ENCODE measurements around the gene GPR82. TPM values are rescaled to one million over a fixed set of nuclear protein-coding genes. Genes with fewer than 3 reads are reported as not detected.

GPR82 gene
- total RNA-seq, 1 experiment from 2014 or later: not detected

GRCh38 chrX:41688835-41689234, 35.1 kb upstream of the GPR82 start, which contains the start of gene GPR34 (continued):
- TF ChIP-seq CBX3 (IDR thresholded peaks at IDR 0.05; ENCODE audit: low read depth) (no peak), CEBPB (IDR thresholded peaks at IDR 0.05; ENCODE audit: low read depth) (no peak), EZH2phosphoT487 (IDR thresholded peaks at IDR 0.05; ENCODE audit: borderline replicate concordance) (no peak), EZH2 (IDR thresholded peaks at IDR 0.05) (no peak)

- no peaks in the 10 kb centered on the region for H4K20me1 ChIP-seq (ENCODE audit: insufficient read depth)
- intact Hi-C loops (cut with micrococcal nuclease): no loop called here
- no peaks in the 10 kb centered on the region for H3K79me2 ChIP-seq (ENCODE audit: insufficient read depth, low read length)
- DNase-seq (ENCODE audit: low read depth, low spot score) (no peak), ATAC-seq (no peak)
- no peak overlapping the region for H3K4me3 ChIP-seq (replicated peaks in 1 of 2; ENCODE audit: low read depth in 1 of 2, low read length in 2 of 2)
- TF ChIP-seq EZH2phosphoT487 (IDR thresholded peaks at IDR 0.05; ENCODE audit: borderline replicate concordance) (no peak), POLR2A (IDR thresholded peaks at IDR 0.05; ENCODE audit: borderline replicate concordance, extremely low read depth, insufficient read depth, insufficient read length) (no peak), CEBPB (IDR thresholded peaks at IDR 0.05; ENCODE audit: low read depth) (no peak), YY1 (IDR thresholded peaks at IDR 0.05; ENCODE audit: extremely low read depth, insufficient replicate concordance, low read depth, low read length) (no peak), POLR2AphosphoS5 (IDR thresholded peaks at IDR 0.05; ENCODE audit: low read depth, low read length) (no peak), SIN3A (IDR thresholded peaks at IDR 0.05; ENCODE audit: low read depth) (no peak), REST (IDR thresholded peaks at IDR 0.05; ENCODE audit: low read depth) (no peak), SP1 (IDR thresholded peaks at IDR 0.05; ENCODE audit: low read depth) (no peak), CBX3 (IDR thresholded peaks at IDR 0.05; ENCODE audit: low read depth) (no peak), CTCF (IDR thresholded peaks at IDR 0.05 in 2 of 3, conservative IDR thresholded peaks at IDR 0.05 in 1 of 3; ENCODE audit: borderline replicate concordance in 1 of 3, insufficient read depth in 1 of 3, low read depth in 2 of 3, low read length in 2 of 3) (no peak), ZBTB33 (IDR thresholded peaks at IDR 0.05; ENCODE audit: extremely low read depth, insufficient replicate concordance, low read length) (no peak), MAX (IDR thresholded peaks at IDR 0.05) (no peak), RAD21 (IDR thresholded peaks at IDR 0.05; ENCODE audit: low read depth) (no peak), ELF1 (IDR thresholded peaks at IDR 0.05; ENCODE audit: borderline replicate concordance, low read depth) (no peak), ZNF274 (IDR thresholded peaks at IDR 0.05; ENCODE audit: low read depth, low read length) (no peak)
- H3K9ac ChIP-seq (ENCODE audit: low read length): no peak overlapping the region
- no TSS peak for BruUV-seq (replicated peaks)
- H3K9me3 ChIP-seq (ENCODE audit: control insufficient read depth in 1 of 2, insufficient read depth in 1 of 2, low read depth in 1 of 2, low read length in 2 of 2): no peaks in the 10 kb centered on the region
- POLR2A ChIA-PET: interaction anchor here (0.7 kb wide), 1 partner anchor 1860 kb away, joined by 3 read pairs; no protein-coding TSS in a partner anchor
- no peaks in the 10 kb centered on the region for H3K9me2 ChIP-seq (ENCODE audit: insufficient read depth)
- no peak overlapping the region for H2AFZ ChIP-seq (ENCODE audit: low read depth, low read length, poor library complexity, severe bottlenecking)
- CTCF ChIA-PET: no interaction called here
- no peaks in the 10 kb centered on the region for H3K27me3 ChIP-seq (ENCODE audit: insufficient read depth, low read length)
- RAD21 ChIA-PET (ENCODE audit: low non-redundant PET in 1 of 2, low total read pairs in 2 of 2, uncharacterized antibody in 2 of 2, unreplicated experiment in 2 of 2): no interaction called here
- H3K36me3 ChIP-seq (ENCODE audit: control insufficient read depth in 1 of 2, insufficient read depth in 2 of 2, low read length in 2 of 2): no peaks in the 10 kb centered on the region
- H3K4me2 ChIP-seq (ENCODE audit: low read length): no peak overlapping the region
- H3K27ac ChIP-seq (ENCODE audit: low read depth, low read length): no peak overlapping the region
- no peaks in the 10 kb centered on the region for H3K4me1 ChIP-seq (ENCODE audit: control insufficient read depth in 1 of 2, insufficient read depth in 2 of 2, low read length in 2 of 2)
Measured at GRCh38 chrX:41689711-41690110, 34.3 kb upstream of the GPR82 start.
